Measurements from ENCODE around the gene CENPE. TPM values are rescaled to one million over a fixed set of nuclear protein-coding genes. Genes with fewer than 3 reads are reported as not detected.
"Not testable (repeated sequence)": the region's sequence is repeated elsewhere in the genome, so short reads cannot be mapped to it uniquely, and the experiment has no call there.

Gene CENPE, protein sequence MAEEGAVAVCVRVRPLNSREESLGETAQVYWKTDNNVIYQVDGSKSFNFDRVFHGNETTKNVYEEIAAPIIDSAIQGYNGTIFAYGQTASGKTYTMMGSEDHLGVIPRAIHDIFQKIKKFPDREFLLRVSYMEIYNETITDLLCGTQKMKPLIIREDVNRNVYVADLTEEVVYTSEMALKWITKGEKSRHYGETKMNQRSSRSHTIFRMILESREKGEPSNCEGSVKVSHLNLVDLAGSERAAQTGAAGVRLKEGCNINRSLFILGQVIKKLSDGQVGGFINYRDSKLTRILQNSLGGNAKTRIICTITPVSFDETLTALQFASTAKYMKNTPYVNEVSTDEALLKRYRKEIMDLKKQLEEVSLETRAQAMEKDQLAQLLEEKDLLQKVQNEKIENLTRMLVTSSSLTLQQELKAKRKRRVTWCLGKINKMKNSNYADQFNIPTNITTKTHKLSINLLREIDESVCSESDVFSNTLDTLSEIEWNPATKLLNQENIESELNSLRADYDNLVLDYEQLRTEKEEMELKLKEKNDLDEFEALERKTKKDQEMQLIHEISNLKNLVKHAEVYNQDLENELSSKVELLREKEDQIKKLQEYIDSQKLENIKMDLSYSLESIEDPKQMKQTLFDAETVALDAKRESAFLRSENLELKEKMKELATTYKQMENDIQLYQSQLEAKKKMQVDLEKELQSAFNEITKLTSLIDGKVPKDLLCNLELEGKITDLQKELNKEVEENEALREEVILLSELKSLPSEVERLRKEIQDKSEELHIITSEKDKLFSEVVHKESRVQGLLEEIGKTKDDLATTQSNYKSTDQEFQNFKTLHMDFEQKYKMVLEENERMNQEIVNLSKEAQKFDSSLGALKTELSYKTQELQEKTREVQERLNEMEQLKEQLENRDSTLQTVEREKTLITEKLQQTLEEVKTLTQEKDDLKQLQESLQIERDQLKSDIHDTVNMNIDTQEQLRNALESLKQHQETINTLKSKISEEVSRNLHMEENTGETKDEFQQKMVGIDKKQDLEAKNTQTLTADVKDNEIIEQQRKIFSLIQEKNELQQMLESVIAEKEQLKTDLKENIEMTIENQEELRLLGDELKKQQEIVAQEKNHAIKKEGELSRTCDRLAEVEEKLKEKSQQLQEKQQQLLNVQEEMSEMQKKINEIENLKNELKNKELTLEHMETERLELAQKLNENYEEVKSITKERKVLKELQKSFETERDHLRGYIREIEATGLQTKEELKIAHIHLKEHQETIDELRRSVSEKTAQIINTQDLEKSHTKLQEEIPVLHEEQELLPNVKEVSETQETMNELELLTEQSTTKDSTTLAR (N-terminal part only)
- 10 to 100 TPM; 13.1 to 16.6 (median 14.3) TPM for polyA plus RNA-seq (ENCODE audit: insufficient read length in 3 of 3)

- peak; percentile 87 to 89 (median 88) for DNase-seq (ENCODE audit: low read depth in 3 of 3, low spot score in 2 of 3)
These were observed at the start of gene CENPE for GRCh38 chr4:103198111-103198765. CENPE (minus strand) TSS chr4:103198343; CDS start chr4:103198319, 24 bp downstream.

DNA sequence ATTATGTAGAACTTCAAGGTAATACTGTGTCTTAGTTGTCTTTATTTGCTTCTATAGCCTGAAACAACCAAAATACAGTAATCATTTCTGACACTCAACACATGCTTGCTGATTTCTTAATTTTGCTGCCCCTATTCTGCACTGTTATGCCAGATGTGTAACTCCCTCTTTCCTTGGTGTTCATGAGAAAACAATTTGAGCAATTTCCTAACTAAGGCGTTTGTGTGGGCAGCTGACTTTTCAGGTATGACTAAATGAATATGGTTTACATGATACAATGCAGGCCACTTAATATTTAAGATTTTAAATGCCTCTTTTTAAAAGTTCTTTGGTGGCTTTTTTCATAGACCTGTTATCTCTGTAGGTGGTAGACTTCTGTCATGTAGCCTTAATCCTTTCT, 46.1 kb upstream of the CENPE start:
- no peak for DNase-seq (ENCODE audit: low read depth in 3 of 3, low spot score in 2 of 3)

GRCh38 chr4:103230938-103231337, 32.8 kb upstream of the CENPE start:
- not testable (repeated sequence) for DNase-seq (ENCODE audit: low read depth in 3 of 3, low spot score in 2 of 3)

DNA sequence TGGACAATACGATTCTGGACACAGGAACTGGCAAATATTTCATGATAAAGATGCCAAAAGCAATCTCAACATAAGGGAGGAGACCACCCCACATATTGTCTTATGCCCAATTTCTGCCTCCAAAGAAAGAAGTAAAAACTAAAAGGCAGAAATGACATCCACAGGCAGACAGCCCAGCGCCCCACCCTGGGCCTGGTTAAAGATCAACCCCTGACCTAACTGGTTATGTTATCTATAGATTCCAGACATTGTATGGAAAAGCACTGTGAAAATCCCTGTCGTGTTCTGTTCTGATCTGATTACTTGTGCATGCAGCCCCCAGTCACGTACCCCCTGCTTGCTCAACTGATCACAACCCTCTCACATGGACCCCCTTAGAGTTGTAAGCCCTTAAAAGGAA, 25.4 kb upstream of the CENPE start:
- not testable (repeated sequence) for DNase-seq (ENCODE audit: low read depth in 3 of 3, low spot score in 2 of 3)

DNA sequence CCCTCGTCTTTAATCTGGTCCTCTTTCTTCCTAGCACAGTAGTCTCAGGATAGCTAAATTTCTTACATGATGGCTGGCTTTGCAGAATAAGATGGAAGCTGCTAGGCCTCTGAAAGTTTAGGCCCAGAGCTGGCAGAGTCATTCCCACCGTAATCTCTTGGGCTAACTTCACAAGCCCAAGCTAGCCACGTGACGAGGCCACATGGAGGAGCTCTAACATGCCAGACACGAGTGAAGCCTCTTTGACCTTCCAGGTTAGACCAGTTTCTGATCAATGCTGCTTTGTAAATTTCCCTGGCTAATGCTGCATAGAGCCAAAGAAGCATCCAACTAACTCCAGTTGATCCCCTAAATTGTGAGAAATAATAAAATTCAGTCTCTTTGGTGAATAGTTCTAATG, 9.5 kb upstream of the CENPE start:
- DNase-seq (ENCODE audit: low read depth in 3 of 3, low spot score in 2 of 3): no peak

DNA sequence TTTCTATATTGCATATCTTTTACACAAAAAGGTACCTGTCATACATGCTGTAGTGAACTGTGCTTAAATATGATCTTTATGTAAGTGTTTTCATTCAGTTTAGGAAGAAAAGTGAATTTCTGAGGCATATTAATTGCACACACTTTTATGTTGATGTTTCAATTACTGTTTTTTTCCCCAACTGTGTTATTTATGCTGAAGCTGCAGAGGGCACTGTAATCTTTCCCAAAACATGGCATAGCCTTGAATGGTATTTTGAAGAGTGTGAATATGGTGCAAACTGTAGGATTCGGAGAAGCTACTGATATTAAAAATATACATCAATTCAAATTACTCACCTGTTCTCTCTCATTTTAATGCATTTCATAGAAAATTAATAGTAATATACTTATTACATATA, 6.0 kb upstream of the CENPE start:
- no peak for DNase-seq (ENCODE audit: low read depth in 3 of 3, low spot score in 2 of 3)

GRCh38 chr4:103201724-103202123, 3.6 kb upstream of the CENPE start:
- DNase-seq (ENCODE audit: low read depth in 3 of 3, low spot score in 2 of 3): no peak

DNA sequence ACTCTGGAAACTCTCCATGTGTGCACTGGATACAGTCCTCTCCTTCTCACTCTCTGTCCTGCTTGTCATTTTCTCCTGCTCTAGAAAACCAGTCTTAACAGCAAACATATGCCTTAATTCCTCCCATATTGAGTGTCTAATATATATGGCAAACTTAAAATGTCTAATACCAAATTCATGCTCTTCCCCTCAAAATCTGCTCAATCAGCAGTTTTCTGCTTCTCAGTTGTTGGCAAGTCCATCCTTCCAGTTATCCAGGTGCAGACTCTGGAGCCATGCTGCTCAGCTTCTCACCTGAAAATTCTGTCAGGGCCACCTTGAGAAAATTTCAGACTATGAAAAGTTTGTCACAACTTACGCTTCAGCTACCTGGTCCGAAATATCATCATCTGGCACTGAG, 3.1 kb upstream of the CENPE start:
- DNase-seq (ENCODE audit: low read depth in 3 of 3, low spot score in 2 of 3): no peak

- no peak for DNase-seq (ENCODE audit: low read depth in 3 of 3, low spot score in 2 of 3)
These were observed 866 bp upstream of the CENPE start for GRCh38 chr4:103199009-103199408.

DNA sequence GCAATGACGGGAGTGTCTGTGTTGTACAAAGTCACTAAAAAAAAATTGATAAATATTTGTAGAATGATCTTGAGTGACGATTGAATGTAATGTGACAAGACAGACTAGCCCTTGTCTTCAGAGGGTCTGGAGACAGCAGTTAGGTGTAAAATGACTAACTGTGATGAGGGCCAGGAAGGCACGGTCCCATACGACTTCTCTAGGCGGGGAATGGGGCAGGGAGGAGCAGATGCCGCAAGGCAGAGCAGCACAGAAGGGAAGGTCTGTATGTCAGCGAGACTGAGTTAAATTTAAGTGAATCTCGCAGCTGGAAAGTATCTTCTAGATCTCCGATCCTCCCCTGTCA, 405 bp downstream of the CENPE start:
- peak in 1 of 3 donors; percentile 18 for DNase-seq (ENCODE audit: low read depth in 3 of 3, low spot score in 2 of 3)

- no peak for DNase-seq (ENCODE audit: low read depth in 3 of 3, low spot score in 2 of 3)
These were observed 4.7 kb downstream of the CENPE start for GRCh38 chr4:103193457-103193856.

- no peak for DNase-seq (ENCODE audit: low read depth in 3 of 3, low spot score in 2 of 3)
These were observed 27.1 kb downstream of the CENPE start for GRCh38 chr4:103171006-103171405.

DNA sequence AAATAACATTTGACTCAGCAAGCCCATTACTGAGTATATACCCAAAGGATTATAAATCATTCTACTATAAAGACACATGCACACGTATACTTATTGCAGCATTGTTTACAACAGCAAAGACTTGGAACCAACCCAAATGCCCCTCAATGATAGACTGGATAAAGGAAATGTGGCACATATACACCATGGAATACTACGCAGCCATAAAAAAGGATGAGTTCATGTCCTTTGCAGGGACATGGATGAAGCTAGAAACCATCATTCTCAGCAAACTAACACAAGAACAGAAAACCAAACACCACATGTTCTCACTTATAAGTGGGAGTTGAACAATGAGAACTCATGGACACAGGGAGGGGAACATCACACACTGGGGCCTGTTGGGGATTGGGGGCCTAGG, 28.4 kb downstream of the CENPE start:
- DNase-seq (ENCODE audit: low read depth in 3 of 3, low spot score in 2 of 3): not testable (repeated sequence)

- no peak for DNase-seq (ENCODE audit: low read depth in 3 of 3, low spot score in 2 of 3)
These were observed 29.1 kb downstream of the CENPE start for GRCh38 chr4:103168993-103169392.

DNA sequence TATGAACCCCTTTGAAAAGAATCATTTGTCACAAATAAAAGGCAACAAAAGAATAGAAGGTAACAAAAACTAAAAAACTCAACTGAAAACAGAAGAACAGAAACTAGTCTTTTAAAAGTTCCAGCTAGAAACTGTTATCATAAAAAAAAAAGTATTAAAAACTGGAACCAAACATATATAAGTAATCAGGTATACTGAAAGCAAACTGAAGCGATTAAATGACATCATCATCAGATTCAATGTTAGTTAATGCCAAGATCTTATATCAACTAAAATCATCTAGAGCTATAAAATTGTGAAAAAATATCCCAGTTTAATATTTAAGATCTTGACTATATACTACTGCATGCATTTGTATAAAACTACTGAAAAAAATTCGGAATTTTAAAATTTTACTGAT, 36.0 kb downstream of the CENPE start:
- no peak for DNase-seq (ENCODE audit: low read depth in 3 of 3, low spot score in 2 of 3)

DNA sequence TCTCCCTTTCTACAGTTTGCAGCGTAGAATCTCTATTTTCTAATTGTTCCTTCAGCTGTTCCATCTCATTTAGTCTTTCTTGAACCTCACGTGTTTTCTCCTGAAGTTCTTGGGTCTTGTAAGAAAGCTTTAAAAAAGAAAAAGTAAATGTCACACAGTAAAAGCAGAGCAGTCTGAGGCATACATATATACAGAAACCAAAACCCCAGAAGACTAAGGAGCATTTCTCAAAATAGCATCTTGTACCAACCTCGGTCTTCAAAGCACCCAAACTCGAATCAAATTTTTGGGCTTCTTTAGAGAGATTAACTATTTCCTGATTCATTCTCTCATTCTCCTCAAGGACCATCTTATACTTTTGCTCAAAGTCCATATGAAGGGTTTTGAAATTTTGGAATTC, 39.4 kb downstream of the CENPE start:
- no peak for DNase-seq (ENCODE audit: low read depth in 3 of 3, low spot score in 2 of 3)

DNA sequence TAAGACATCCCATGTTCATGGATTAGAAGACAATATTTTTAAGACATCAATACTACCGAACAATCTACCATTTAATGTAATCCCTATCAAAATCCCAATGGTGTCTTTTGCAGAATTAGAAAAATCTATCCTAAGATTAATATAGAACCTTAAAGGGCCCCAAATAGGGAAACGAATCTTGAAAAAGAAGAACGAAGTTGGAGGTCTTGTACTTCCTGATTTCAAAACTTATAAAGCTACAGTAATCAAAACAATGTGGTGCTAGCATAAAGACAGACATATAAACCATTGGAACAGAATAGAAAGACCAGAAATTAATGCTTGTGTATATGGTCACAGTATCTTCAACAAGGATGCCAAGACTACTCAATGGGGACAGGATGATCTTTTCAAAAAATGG, 42.0 kb downstream of the CENPE start:
- DNase-seq (ENCODE audit: low read depth in 3 of 3, low spot score in 2 of 3): no peak

DNA sequence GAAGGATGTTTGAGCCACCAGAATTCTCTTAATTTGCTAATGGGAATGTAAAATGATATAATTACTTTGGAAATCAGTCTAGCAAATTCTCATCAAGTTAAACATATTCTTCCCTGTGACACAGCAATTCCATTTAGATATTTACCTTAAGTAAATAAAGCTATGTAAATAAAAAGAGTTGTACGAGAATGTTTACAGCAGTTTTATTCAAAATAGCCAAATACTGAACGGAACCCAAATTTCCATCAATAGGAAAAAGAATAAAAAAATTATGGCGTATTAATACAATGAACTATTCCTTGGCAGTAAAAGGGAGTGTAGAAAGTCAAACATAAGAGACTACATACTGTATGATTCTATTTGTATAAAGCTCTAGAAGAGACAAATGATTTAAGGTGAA, 45.8 kb downstream of the CENPE start:
- DNase-seq (ENCODE audit: low read depth in 3 of 3, low spot score in 2 of 3): no peak

DNA sequence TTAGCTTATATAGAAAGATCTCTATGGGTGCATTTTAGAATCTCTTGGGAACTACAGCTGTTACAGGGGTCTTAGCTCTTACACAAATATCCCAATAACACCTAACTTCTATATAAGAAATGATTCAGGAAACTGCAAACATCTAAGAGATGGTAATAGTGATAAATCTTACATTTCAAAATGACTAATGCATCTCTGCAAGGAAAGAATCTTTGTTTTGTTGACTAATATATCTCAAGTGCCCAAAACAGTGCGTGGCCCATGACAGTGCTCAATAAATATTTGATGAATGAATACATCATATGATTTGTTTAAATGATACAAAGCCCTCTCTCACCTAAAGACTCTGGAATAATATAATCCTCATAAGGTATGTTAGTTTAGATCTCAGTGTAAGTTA, 47.5 kb downstream of the CENPE start:
- no peak for DNase-seq (ENCODE audit: low read depth in 3 of 3, low spot score in 2 of 3)

DNA sequence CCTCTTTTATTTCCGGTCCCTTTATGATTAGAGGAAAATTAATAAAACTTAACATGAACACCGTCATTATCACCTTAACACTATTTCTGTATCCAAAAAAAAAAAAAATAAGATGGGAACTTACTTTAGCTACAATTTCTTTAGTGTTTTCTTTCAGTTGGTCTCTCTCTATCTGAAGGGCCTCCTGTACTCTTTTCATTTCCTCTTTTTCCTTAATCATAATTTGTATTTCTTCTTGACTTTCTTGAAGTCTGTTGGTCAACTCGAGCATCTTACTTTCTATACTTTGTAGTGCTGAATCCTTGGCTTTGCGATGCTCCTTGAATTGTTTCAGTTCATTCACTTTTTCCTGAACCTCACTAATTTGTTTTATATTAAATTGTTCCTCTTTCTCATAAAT, 53.2 kb downstream of the CENPE start:
- no peak for DNase-seq (ENCODE audit: low read depth in 3 of 3, low spot score in 2 of 3)

Data from right renal cortex interstitium (tissue), 3 donors.